Measurements from ENCODE around the gene CEBPG.

Gene CEBPG

GRCh38 chr19:33355535-33355934, 18.0 kb upstream of the CEBPG start:
- no peak for DNase-seq

GRCh38 chr19:33357556-33357955, 16.0 kb upstream of the CEBPG start:
- DNase-seq: no peak

GRCh38 chr19:33358408-33358807, 15.1 kb upstream of the CEBPG start:
- DNase-seq: no peak

- DNase-seq: no peak
Observed at GRCh38 chr19:33359581-33359980, 13.9 kb upstream of the CEBPG start.

GRCh38 chr19:33362508-33363228, 10.8 kb upstream of the CEBPG start:
- DNase-seq: no peak

GRCh38 chr19:33363476-33363875, 10.0 kb upstream of the CEBPG start:
- DNase-seq: no peak

GRCh38 chr19:33365691-33366090, 7.8 kb upstream of the CEBPG start:
- no peak for DNase-seq

- no peak for DNase-seq
Observed at GRCh38 chr19:33366127-33366526, 7.4 kb upstream of the CEBPG start.

GRCh38 chr19:33366897-33367296, 6.6 kb upstream of the CEBPG start:
- no peak for DNase-seq

GRCh38 chr19:33368074-33368864, 5.2 kb upstream of the CEBPG start:
- no peak for DNase-seq

GRCh38 chr19:33370783-33371182, 2.7 kb upstream of the CEBPG start:
- DNase-seq: no peak

GRCh38 chr19:33374236-33374714, 766 bp downstream of the CEBPG start:
- peak in 1 of 2 experiments; percentile 36 for DNase-seq

GRCh38 chr19:33375156-33375836, 1.8 kb downstream of the CEBPG start:
- no peak for DNase-seq

- no peak for DNase-seq
Observed at GRCh38 chr19:33375837-33376159, 2.3 kb downstream of the CEBPG start.

- DNase-seq: no peak
Observed at GRCh38 chr19:33376423-33376822, 2.9 kb downstream of the CEBPG start.

- no peak for DNase-seq
Observed at GRCh38 chr19:33376941-33377557, 3.5 kb downstream of the CEBPG start.

GRCh38 chr19:33377586-33378475, 4.3 kb downstream of the CEBPG start:
- DNase-seq: no peak

- no peak for DNase-seq
Observed at GRCh38 chr19:33379151-33379829, 5.8 kb downstream of the CEBPG start.

- DNase-seq: no peak
Observed at GRCh38 chr19:33381101-33381500, 7.6 kb downstream of the CEBPG start.

GRCh38 chr19:33382006-33382405, 8.5 kb downstream of the CEBPG start:
- peak in 1 of 2 experiments; percentile 0 for DNase-seq

- DNase-seq: no peak
Observed at GRCh38 chr19:33382982-33383381, 9.5 kb downstream of the CEBPG start.

All from NCI-H2081 (cell line).